RWPE1 (cell line): ENCODE measurements around the gene DMAC2L.
"Not testable (repeated sequence)": the region's sequence is repeated elsewhere in the genome, so short reads cannot be mapped to it uniquely, and the experiment has no call there.

Experiments
- CTCF ChIA-PET: fragments of 350-600 bp; sonication (Branson Sonifier 250); formaldehyde crosslinking; extraction: SDS; loops from one replicate; lab custom pipeline; 2021; lab: Yijun Ruan, JAX
- POLR2A ChIA-PET: fragments of 400-600 bp; formaldehyde crosslinking; extraction: SDS; loops from one replicate; lab custom pipeline; 2020; ENCODE audit warnings: antibody characterized with exemption; ENCODE audit not compliant: low non-redundant PET; lab: Yijun Ruan, JAX
- DNase-seq: peaks from one replicate; pipeline ENCODE4 v3.0.0; 2012; ENCODE audit warnings: low spot score
- H3K27ac ChIP-seq: fragments of 450-650 bp; 2 replicates; pipeline ENCODE4 v1.5.1; 2017
- CTCF ChIP-seq: fragments of 450-650 bp; conservative IDR thresholded peaks from 2 replicates; pipeline ENCODE4 v1.5.1; 2017; ENCODE audit warnings: low read depth, mild to moderate bottlenecking

Gene DMAC2L

DNA sequence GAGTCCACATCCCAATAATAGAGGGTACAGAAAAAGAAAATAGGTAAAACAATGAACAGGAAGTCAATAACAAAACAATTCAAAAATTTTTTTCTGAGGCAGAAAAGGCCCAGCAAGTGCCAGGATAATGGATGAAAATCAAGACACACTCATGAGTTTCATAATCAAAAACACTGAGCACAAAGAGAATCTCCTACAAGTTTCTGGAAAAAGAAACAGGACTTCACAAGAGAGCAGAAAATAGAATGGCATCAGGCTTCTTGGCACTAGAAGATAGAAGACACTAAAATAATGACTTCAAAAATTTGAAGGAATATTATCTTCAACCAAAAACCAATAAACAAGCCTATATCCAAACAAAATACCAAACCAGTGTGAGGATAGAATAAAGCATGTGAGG is 36.8 kb downstream of the DMAC2L start:
- TF ChIP-seq CTCF = no peak
- no peak for DNase-seq
- CTCF ChIA-PET = no interaction called here
- POLR2A ChIA-PET = no interaction called here
- no peak overlapping the region for H3K27ac ChIP-seq

- ChIA-PET POLR2A (no interaction called here), CTCF (no interaction called here)
These were observed 38.9 kb downstream of the DMAC2L start for GRCh38 chr14:50350975-50351374.

DNA sequence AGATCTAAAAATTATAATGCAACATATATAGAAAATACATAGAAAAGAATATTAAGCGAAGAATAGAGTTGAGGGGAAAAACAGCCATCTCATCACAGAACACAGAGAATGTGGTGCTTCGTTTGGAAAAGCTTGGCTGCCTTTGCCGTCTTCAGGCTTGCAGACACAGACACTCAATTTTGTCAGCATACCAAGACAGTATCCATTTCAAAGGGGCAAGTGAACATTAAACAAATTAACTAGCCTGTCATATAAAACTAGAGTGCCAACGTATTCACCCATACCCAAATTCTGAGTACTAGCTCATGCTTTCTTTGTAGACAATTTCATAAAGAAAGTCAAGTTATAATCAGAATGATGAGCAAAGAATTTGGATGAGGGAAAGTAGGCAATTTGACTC is 40.5 kb downstream of the DMAC2L start:
- no peak for DNase-seq
- POLR2A ChIA-PET = no interaction called here
- CTCF ChIA-PET = no interaction called here
- H3K27ac ChIP-seq = no peak overlapping the region
- TF ChIP-seq CTCF = no peak

More at GRCh38 chr14:50350975-50351374, 38.9 kb downstream of the DMAC2L start:
- no peak overlapping the region for H3K27ac ChIP-seq
- no peak for TF ChIP-seq CTCF
- DNase-seq = no peak

GRCh38 chr14:50353126-50353525 is 41.0 kb downstream of the DMAC2L start:
- DNase-seq = no peak
- POLR2A ChIA-PET = no interaction called here
- CTCF ChIA-PET = no interaction called here
- H3K27ac ChIP-seq = no peak overlapping the region
- TF ChIP-seq CTCF = no peak

- no peak overlapping the region for H3K27ac ChIP-seq
- no peak for DNase-seq
- CTCF ChIA-PET = no interaction called here
- POLR2A ChIA-PET = no interaction called here
- no peak for TF ChIP-seq CTCF
These were observed 42.4 kb downstream of the DMAC2L start for GRCh38 chr14:50354527-50354926.

DNA sequence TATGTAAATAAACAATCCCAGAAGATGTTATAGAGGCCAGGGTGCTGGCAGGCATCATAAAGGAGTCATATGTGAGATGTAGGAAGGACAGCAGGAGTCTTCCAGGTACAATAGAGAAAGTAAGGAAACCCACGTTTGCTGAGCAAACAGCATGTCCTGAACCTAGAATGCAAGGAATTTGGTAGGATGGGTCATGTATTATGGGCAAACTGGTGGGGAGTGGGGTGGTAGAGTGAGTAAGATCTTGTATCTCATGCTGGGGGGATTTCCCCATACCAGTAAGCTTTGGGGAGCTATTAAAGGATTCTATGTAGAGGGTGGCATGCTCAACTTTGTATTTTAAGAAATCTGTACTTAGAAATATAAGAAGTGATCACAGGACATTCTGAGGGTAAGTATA is 43.6 kb downstream of the DMAC2L start:
- ChIA-PET POLR2A (no interaction called here), CTCF (interaction anchor here (0.6 kb wide), 1 partner anchor 502 kb away, joined by 4 read pairs; no protein-coding TSS in a partner anchor)
- DNase-seq = no peak
- no peak overlapping the region for H3K27ac ChIP-seq
- TF ChIP-seq CTCF = no peak

GRCh38 chr14:50356283-50356682 is 44.2 kb downstream of the DMAC2L start:
- DNase-seq, POLR2A ChIA-PET, H3K27ac ChIP-seq, CTCF ChIA-PET: not testable (repeated sequence)
